HG03575 (cell line): Measurements from ENCODE around the gene UTP11.

Experiments
- ATAC-seq: cut with Tn5 transposase; IDR thresholded peaks from one replicate; pipeline ENCODE4 v1.9.1; 2021; ENCODE audit not compliant: unreplicated experiment, insufficient number of reproducible peaks, low FRiP score; ENCODE audit errors: extremely low read depth

UTP11 gene

GRCh38 chr1:38000529-38001455 is 11.7 kb upstream of the UTP11 start:
- no peak for ATAC-seq

GRCh38 chr1:38003261-38004250 is 9.0 kb upstream of the UTP11 start:
- no peak for ATAC-seq

- no peak for ATAC-seq
Observed at GRCh38 chr1:38004284-38005108, 8.0 kb upstream of the UTP11 start.

GRCh38 chr1:38005195-38006007 is 7.1 kb upstream of the UTP11 start, which contains the start of gene FHL3:
Gene FHL3 (minus strand): TSS chr1:38005514. CDS start chr1:37999412, 6,102 bp downstream.
- no peak for ATAC-seq

DNA sequence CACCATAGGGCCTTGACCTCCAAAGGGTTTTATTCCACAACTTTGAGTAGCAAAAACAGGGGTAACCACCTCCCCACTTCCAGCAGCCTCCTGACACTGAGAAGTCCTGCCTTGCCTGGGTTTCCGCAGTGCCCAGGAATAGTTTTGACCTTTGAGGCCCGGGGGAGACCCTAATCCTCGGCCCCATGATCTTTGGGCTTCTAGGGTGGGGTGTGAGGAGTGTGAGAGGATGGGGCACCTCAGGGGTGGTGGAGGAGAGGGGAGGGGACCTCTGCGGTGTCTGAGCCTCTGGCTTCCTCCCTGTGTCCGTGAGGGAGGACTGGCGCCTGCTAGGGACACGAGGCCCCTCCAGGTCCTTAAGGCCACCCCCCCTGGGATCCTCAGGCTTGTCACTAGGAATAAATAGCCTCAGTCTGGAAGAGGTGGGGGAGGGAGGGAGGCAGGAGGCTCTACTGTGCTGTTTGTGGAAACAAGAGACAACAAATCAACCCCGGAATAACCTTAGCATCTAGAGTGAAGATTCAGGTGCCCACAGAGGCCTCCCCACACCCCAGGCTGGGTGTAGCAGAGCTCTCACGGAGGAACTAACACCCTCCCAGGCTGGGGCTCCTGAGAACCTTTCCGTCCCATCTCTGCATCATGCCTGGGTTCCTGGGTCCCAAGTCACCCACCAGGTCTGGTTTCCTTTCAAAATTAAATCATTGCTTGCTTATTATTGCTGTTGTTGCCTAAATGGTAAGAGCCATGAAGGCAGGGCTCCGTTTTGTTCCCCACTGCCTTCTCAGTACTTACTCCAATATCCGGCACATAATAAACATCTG is 6.3 kb upstream of the UTP11 start:
- ATAC-seq = no peak

DNA sequence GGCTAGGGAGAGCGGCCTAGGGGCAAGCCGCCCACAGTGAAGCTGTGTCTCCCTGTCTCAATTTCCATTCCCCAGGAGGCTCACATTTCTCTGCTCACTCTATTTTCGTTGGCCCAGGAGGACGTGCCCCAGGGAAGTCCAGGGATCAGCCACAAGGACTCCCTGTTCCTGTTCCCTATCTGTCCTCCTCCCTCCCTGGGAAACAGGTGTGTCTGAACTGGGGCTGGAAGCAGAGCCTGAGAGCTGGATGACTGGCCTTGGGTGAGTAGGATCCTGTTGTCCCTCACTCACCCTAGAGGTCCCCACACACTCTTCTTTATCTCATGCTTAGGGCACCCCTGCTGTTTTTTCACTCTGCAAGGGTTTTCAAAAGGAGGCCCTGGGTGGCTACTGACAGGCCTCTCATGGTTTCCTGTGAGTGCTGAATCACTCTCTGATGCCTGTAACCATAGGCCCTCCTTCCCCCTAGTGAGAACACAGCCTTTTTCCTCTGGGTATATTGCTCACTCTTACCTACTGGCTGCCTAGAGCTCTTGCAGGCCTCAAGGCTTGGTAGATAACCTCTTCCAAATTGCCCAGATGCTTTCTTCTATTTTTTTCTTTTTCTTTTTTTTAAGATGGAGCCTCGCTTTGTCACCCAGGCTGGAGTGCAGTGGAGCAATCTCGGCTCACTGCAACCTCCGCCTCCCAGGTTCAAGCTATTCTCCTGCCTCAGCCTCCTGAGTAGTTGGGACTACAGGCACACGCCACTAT is 3.3 kb upstream of the UTP11 start:
- no peak for ATAC-seq

DNA sequence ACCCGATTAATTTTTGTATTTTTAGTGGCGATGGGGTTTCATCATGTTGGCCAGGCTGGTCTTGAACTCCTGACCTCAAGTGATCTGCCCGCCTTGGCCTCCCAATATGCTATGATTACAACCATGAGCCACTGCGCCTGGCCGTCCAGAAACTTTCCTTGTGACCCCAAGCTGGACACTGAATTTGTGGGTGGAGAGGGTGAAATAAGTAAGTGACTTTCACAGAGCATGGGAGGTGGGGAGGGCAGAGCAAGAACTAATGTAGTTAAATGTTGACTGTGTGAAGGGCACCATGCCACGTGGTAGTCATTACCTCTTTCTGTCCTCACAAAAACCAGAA is 2.7 kb upstream of the UTP11 start:
- ATAC-seq = no peak

- ATAC-seq = no peak
Observed at GRCh38 chr1:38013227-38013622, 691 bp downstream of the UTP11 start.

GRCh38 chr1:38014171-38014570 is 1.6 kb downstream of the UTP11 start:
- no peak for ATAC-seq

GRCh38 chr1:38014724-38015424 is 2.3 kb downstream of the UTP11 start:
- ATAC-seq = no peak

GRCh38 chr1:38015978-38016725 is 3.6 kb downstream of the UTP11 start:
- ATAC-seq = no peak

- no peak for ATAC-seq
Observed at GRCh38 chr1:38018864-38019343, 6.4 kb downstream of the UTP11 start.

- no peak for ATAC-seq
Observed at GRCh38 chr1:38020396-38020795, 7.9 kb downstream of the UTP11 start.

DNA sequence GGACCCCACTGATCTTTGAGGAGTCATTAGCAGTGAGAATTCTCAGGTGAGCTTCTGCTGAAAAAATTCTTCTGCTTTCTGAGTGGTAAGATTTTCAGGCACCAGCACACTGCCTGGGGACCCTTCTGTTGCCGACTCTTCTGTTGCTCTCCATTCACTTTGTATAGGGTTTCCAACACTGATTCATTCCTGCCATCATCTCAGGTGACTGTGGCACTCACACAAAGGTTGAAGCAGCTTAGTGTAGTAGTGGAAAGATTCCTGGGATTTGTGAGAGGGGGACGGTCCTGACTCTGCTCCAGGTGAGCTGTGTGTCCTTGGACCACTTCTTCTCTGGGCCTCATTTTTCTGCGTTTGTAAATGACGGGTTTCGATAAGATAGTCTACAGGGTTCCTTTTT is 9.4 kb downstream of the UTP11 start:
- no peak for ATAC-seq

GRCh38 chr1:38022810-38023209 is 10.3 kb downstream of the UTP11 start:
- ATAC-seq = no peak
